H9 (cell line): ENCODE data around the gene KCNK5. TPM values are rescaled to one million over a fixed set of nuclear protein-coding genes. Genes with fewer than 3 reads are reported as not detected.

Experiments used
- DNase-seq: peaks from one replicate; pipeline ENCODE4 v3.0.0-alpha.2; 2017
- H2AFZ ChIP-seq: one replicate; pipeline ENCODE4 v1.6.1; 2013; ENCODE audit warnings: mild to moderate bottlenecking, low read length, control low read depth, moderate library complexity
- H2AK5ac ChIP-seq: 2 replicates; pipeline ENCODE4 v1.6.1; 2013; ENCODE audit warnings: low read length, control low read depth, mixed read lengths; ENCODE audit not compliant: insufficient read length
- H2BK120ac ChIP-seq: one replicate; pipeline ENCODE4 v1.6.1; 2013; ENCODE audit warnings: low read depth, mild to moderate bottlenecking, low read length, control low read depth, inconsistent platforms; ENCODE audit not compliant: poor library complexity, severe bottlenecking
- H2BK12ac ChIP-seq: 2 replicates; pipeline ENCODE4 v1.6.1; 2013; ENCODE audit warnings: low read length, control low read depth, mixed read lengths, low read depth; ENCODE audit not compliant: insufficient read length
- H2BK15ac ChIP-seq: 2 replicates; pipeline ENCODE4 v1.6.1; 2013; ENCODE audit warnings: low read depth, low read length, control low read depth
- H2BK20ac ChIP-seq: one replicate; pipeline ENCODE4 v1.6.1; 2013; ENCODE audit warnings: low read depth, mild to moderate bottlenecking, low read length, control low read depth, inconsistent platforms; ENCODE audit not compliant: poor library complexity, severe bottlenecking
- H2BK5ac ChIP-seq: 2 replicates; pipeline ENCODE4 v1.6.1; 2013; ENCODE audit warnings: low read length, control low read depth, mixed read lengths; ENCODE audit not compliant: insufficient read length
- H3K14ac ChIP-seq: 2 replicates; pipeline ENCODE4 v1.6.1; 2013; ENCODE audit warnings: low read length, control low read depth; ENCODE audit not compliant: insufficient read depth
- H3K18ac ChIP-seq: 2 replicates; pipeline ENCODE4 v1.6.1; 2013; ENCODE audit warnings: low read depth, mild to moderate bottlenecking, mixed read lengths, low read length, control low read depth; ENCODE audit not compliant: insufficient read length
- H3K23ac ChIP-seq: 2 replicates; pipeline ENCODE4 v1.6.1; 2013; ENCODE audit warnings: low read length, control low read depth, mixed read lengths, low read depth; ENCODE audit not compliant: insufficient read length
- H3K23me2 ChIP-seq: 2 replicates; pipeline ENCODE4 v1.6.1; 2013; ENCODE audit warnings: low read depth, mild to moderate bottlenecking, mixed read lengths, low read length, control low read depth; ENCODE audit not compliant: insufficient read length, poor library complexity, severe bottlenecking
- H3K27ac ChIP-seq: 2 replicates; pipeline ENCODE4 v1.5.1; 2013; ENCODE audit warnings: low read length, control low read depth, mixed read lengths, low read depth; ENCODE audit not compliant: insufficient read length
- H3K27me3 ChIP-seq: 2 replicates; pipeline ENCODE4 v1.6.1; 2013; ENCODE audit warnings: low read length, control low read depth, inconsistent platforms; ENCODE audit not compliant: insufficient read depth
- H3K4ac ChIP-seq: 2 replicates; pipeline ENCODE4 v1.6.1; 2013; ENCODE audit warnings: low read depth, mild to moderate bottlenecking, control low read depth, inconsistent platforms, low read length, moderate library complexity
- H3K4me1 ChIP-seq: 2 replicates; pipeline ENCODE4 v1.6.1; 2013; ENCODE audit warnings: low read length, control low read depth, inconsistent platforms; ENCODE audit not compliant: insufficient read depth
- H3K4me2 ChIP-seq: 2 replicates; pipeline ENCODE4 v1.6.1; 2013; ENCODE audit warnings: low read length, control low read depth, mixed read lengths; ENCODE audit not compliant: insufficient read length, insufficient read depth
- H3K56ac ChIP-seq: 2 replicates; pipeline ENCODE4 v1.6.1; 2013; ENCODE audit warnings: low read depth, mild to moderate bottlenecking, mixed read lengths, low read length, control low read depth; ENCODE audit not compliant: insufficient read length
- H3K79me1 ChIP-seq: 2 replicates; pipeline ENCODE4 v1.6.1; 2013; ENCODE audit warnings: low read depth, mild to moderate bottlenecking, moderate library complexity, low read length, control low read depth, inconsistent platforms; ENCODE audit not compliant: insufficient read depth, poor library complexity, severe bottlenecking
- H3K79me2 ChIP-seq: 2 replicates; pipeline ENCODE4 v1.6.1; 2013; ENCODE audit warnings: low read length, control low read depth, inconsistent platforms; ENCODE audit not compliant: insufficient read depth
- H3K9ac ChIP-seq: 2 replicates; pipeline ENCODE4 v1.6.1; 2013; ENCODE audit warnings: low read length, control low read depth, mixed read lengths; ENCODE audit not compliant: insufficient read length; ENCODE audit errors: extremely low read depth
- H3K9me3 ChIP-seq: one replicate; pipeline ENCODE4 v1.6.1; 2013; ENCODE audit warnings: low read depth, low read length, inconsistent platforms; ENCODE audit not compliant: control insufficient read depth
- H3T11ph ChIP-seq: one replicate; pipeline ENCODE4 v1.6.1; 2013; ENCODE audit warnings: mild to moderate bottlenecking, low read length, control low read depth, inconsistent platforms
- H4K20me1 ChIP-seq: one replicate; pipeline ENCODE4 v1.6.1; 2013; ENCODE audit not compliant: control insufficient read depth, insufficient read length, insufficient read depth
- H4K5ac ChIP-seq: 2 replicates; pipeline ENCODE4 v1.6.1; 2013; ENCODE audit warnings: low read depth, mild to moderate bottlenecking, mixed read lengths, low read length, control low read depth; ENCODE audit not compliant: insufficient read length
- H4K8ac ChIP-seq: replicated peaks from 2 replicates; pipeline ENCODE4 v1.6.1; 2013; ENCODE audit warnings: low read length, control low read depth, mixed read lengths, low read depth; ENCODE audit not compliant: insufficient read length
- H4K91ac ChIP-seq: 2 replicates; pipeline ENCODE4 v1.6.1; 2013; ENCODE audit warnings: low read depth, mild to moderate bottlenecking, moderate library complexity, mixed read lengths, low read length, control low read depth; ENCODE audit not compliant: insufficient read length
- H3K27ac Mint-ChIP-seq, 3 experiments: 2 replicates in 2 of 3; 3 replicates in 1 of 3; pipeline ENCODE4 v1.8.0; 2020 to 2021; ENCODE audit warnings: mixed read lengths in 3 of 3, mild to moderate bottlenecking in 1 of 3, moderate library complexity in 1 of 3
- H3K27me3 Mint-ChIP-seq: 2 replicates; pipeline ENCODE4 v1.8.0; 2021; ENCODE audit warnings: low read depth, mild to moderate bottlenecking, moderate library complexity, mixed read lengths
- H3K36me3 Mint-ChIP-seq, 3 experiments: 2 replicates in 2 of 3; 3 replicates in 1 of 3; pipeline ENCODE4 v1.8.0; 2020 to 2021; ENCODE audit warnings: low read depth in 3 of 3, mixed read lengths in 3 of 3; ENCODE audit not compliant: insufficient read depth in 1 of 3
- H3K4me1 Mint-ChIP-seq, 2 experiments: 2 replicates each; pipeline ENCODE4 v1.8.0; 2020; ENCODE audit warnings: mixed read lengths in 2 of 2
- H3K4me3 Mint-ChIP-seq, 2 experiments: 2 replicates in 1 of 2; 3 replicates in 1 of 2; pipeline ENCODE4 v1.8.0; 2020 to 2021; ENCODE audit warnings: mild to moderate bottlenecking in 2 of 2, mixed read lengths in 2 of 2, moderate library complexity in 1 of 2
- H3K9me3 Mint-ChIP-seq, 2 experiments: 2 replicates in 1 of 2; 3 replicates in 1 of 2; pipeline ENCODE4 v1.8.0; 2020; ENCODE audit warnings: mild to moderate bottlenecking in 2 of 2, mixed read lengths in 2 of 2, moderate library complexity in 1 of 2
- CTCF ChIP-seq: fragments of 200-600 bp; sonication (generic); conservative IDR thresholded peaks from 3 replicates; pipeline ENCODE4 v1.8.0; 2021; ENCODE audit warnings: antibody characterized with exemption, mild to moderate bottlenecking
- WGBS: extraction: QIAGEN DNeasy Blood & Tissue Kit; methylation state at CpG from one replicate; pipeline ENCODE4 v1.1.7; 2013; ENCODE audit warnings: missing lambda C conversion rate, low lambda C conversion rate, mixed read lengths; ENCODE audit not compliant: insufficient read length; ENCODE audit errors: extremely low coverage; 5-methylcytosine and 5-hydroxymethylcytosine counted together
- total RNA-seq: library from RNA; stranded (reverse); gene quantifications from 2 replicates; pipeline ENCODE4 v1.2.1, GENCODE V29; 2021

Gene KCNK5
- total RNA-seq, 1 experiment from 2014 or later: 30.0 TPM

- H4K20me1 ChIP-seq: no peaks in the 10 kb centered on the region
- no peak overlapping the region for H3K18ac ChIP-seq
- H2BK5ac ChIP-seq: no peak overlapping the region
- no peaks in the 10 kb centered on the region for H3K79me2 ChIP-seq
- H2BK20ac ChIP-seq: no peak overlapping the region
- H3T11ph ChIP-seq: no peak overlapping the region
- peaks cover 9% of the 10 kb centered on the region for H3K9me3 ChIP-seq
- H4K8ac ChIP-seq: no peak overlapping the region
- TF ChIP-seq CTCF: no peak
- H3K4me1 Mint-ChIP-seq: peaks cover 9 to 11% of the 10 kb centered on the region in 2 experiments
- no peak overlapping the region for H2AK5ac ChIP-seq
- no peak overlapping the region for H3K27ac ChIP-seq
- no peaks in the 10 kb centered on the region; the same call in 1 of the 2 replicates for H3K4me1 ChIP-seq
- H2AFZ ChIP-seq: no peak overlapping the region
- no peaks in the 10 kb centered on the region for H3K23me2 ChIP-seq
- H3K9me3 Mint-ChIP-seq: peaks cover 10 to 11% of the 10 kb centered on the region in 2 experiments
- peaks cover 0 to 12% (median 0%) of the 10 kb centered on the region in 3 experiments; a peak in 2 of 7 replicates for H3K36me3 Mint-ChIP-seq
- no peak overlapping the region for H3K23ac ChIP-seq
- H3K27me3 ChIP-seq: no peaks in the 10 kb centered on the region
- H4K5ac ChIP-seq: no peak overlapping the region
- no peak overlapping the region for H3K9ac ChIP-seq
- no peak overlapping the region for H3K14ac ChIP-seq
- no peak overlapping the region for H3K4ac ChIP-seq
- H3K56ac ChIP-seq: no peak overlapping the region
- no peak for DNase-seq
- H2BK15ac ChIP-seq: no peak overlapping the region
- H3K27ac Mint-ChIP-seq: no peak overlapping the region
- H3K4me3 Mint-ChIP-seq: no peak overlapping the region
- H3K4me2 ChIP-seq: no peak overlapping the region
- no peak overlapping the region for H2BK12ac ChIP-seq
- H3K79me1 ChIP-seq: no peaks in the 10 kb centered on the region
- no peak overlapping the region for H2BK120ac ChIP-seq
- H3K27me3 Mint-ChIP-seq: peaks cover 2% of the 10 kb centered on the region; the same call in 1 of the 2 replicates
- WGBS: no CpG with 5 or more reads among the region's 8 CpGs
- no peak overlapping the region for H4K91ac ChIP-seq
Measured at GRCh38 chr6:39251406-39251805, 22.1 kb upstream of the KCNK5 start.
